Osteocyte (in vitro differentiated cells): ENCODE measurements around the gene RPL32. TPM values are rescaled to one million over a fixed set of nuclear protein-coding genes. Genes with fewer than 3 reads are reported as not detected.

Experiments
- DNase-seq: peaks from one replicate; pipeline ENCODE4 v3.0.0; 2021; ENCODE audit warnings: mixed read lengths; ENCODE audit not compliant: unreplicated experiment; ENCODE audit errors: extremely low spot score
- H3K27ac Mint-ChIP-seq: one replicate; pipeline ENCODE4 v1.8.0; 2021; ENCODE audit warnings: mild to moderate bottlenecking, mixed read lengths; ENCODE audit not compliant: unreplicated experiment
- H3K27me3 Mint-ChIP-seq: one replicate; pipeline ENCODE4 v1.8.0; 2021; ENCODE audit warnings: mixed read lengths; ENCODE audit not compliant: unreplicated experiment
- H3K36me3 Mint-ChIP-seq: one replicate; pipeline ENCODE4 v1.8.0; 2021; ENCODE audit warnings: mixed read lengths; ENCODE audit not compliant: unreplicated experiment
- H3K4me1 Mint-ChIP-seq: one replicate; pipeline ENCODE4 v1.8.0; 2021; ENCODE audit warnings: mixed read lengths; ENCODE audit not compliant: unreplicated experiment
- H3K4me3 Mint-ChIP-seq: one replicate; pipeline ENCODE4 v1.8.0; 2021; ENCODE audit warnings: mild to moderate bottlenecking, moderate library complexity, mixed read lengths; ENCODE audit not compliant: unreplicated experiment
- H3K9me3 Mint-ChIP-seq: one replicate; pipeline ENCODE4 v1.8.0; 2021; ENCODE audit warnings: mixed read lengths; ENCODE audit not compliant: unreplicated experiment
- CTCF ChIP-seq: fragments of 200-600 bp; sonication (generic); IDR thresholded peaks from 2 replicates; pipeline ENCODE4 v1.5.0; 2021; ENCODE audit warnings: antibody characterized with exemption, mild to moderate bottlenecking, moderate library complexity
- total RNA-seq: library from RNA; stranded (reverse); gene quantifications from 2 replicates; pipeline ENCODE4 v1.2.1, GENCODE V29; 2021

RPL32 gene
- total RNA-seq, 1 donor from 2014 or later = 1,247 TPM

GRCh38 chr3:12816521-12817342, 24.6 kb downstream of the RPL32 start:
- Mint-ChIP-seq H3K27ac (no peak overlapping the region), H3K9me3 (no peaks in the 10 kb centered on the region), H3K4me3 (no peak overlapping the region), H3K27me3 (no peaks in the 10 kb centered on the region), H3K36me3 (peaks cover 8% of the 10 kb centered on the region), H3K4me1 (no peaks in the 10 kb centered on the region)
- no peak for DNase-seq
- TF ChIP-seq CTCF = no peak

DNA sequence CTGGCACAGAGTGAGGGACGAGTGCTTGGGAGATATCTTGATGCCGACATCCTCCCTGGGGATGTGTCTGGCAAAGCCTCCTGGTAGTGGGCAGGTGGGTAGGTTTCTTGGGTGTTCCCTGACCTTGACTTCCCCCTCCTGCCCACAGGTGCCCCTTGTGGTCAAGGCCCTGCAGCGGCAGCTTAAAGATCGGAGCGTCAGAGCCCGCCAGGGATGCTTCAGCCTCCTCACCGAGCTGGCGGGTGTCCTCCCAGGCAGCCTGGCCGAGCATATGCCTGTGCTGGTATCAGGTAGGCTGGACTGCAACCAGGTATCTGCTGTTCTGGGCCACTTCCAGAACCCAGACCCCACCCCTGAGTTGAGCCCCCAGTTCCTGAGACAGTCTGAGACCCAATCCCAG, 25.6 kb downstream of the RPL32 start:
- Mint-ChIP-seq H3K4me3 (no peak overlapping the region), H3K36me3 (peaks cover 8% of the 10 kb centered on the region), H3K27ac (no peak overlapping the region), H3K27me3 (no peaks in the 10 kb centered on the region), H3K4me1 (peaks cover 6% of the 10 kb centered on the region), H3K9me3 (no peaks in the 10 kb centered on the region)
- TF ChIP-seq CTCF = no peak
- no peak for DNase-seq

DNA sequence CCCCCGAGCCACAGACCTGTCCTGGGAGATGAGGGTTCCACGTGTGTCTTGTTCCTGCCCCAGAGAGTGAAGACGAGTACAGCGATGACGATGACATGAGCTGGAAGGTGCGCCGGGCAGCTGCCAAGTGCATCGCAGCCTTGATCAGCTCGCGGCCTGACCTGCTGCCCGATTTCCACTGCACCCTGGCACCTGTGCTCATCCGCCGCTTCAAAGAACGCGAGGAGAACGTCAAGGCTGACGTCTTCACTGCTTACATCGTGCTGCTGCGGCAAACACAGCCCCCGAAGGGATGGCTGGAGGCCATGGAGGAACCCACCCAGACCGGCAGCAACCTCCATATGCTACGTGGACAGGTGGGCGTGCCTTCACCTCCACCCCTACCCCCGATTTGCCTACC, 26.3 kb downstream of the RPL32 start:
- no peaks in the 10 kb centered on the region for H3K9me3 Mint-ChIP-seq
- H3K27ac Mint-ChIP-seq = no peak overlapping the region
- H3K27me3 Mint-ChIP-seq = no peaks in the 10 kb centered on the region
- TF ChIP-seq CTCF = no peak
- no peak for DNase-seq
- H3K4me3 Mint-ChIP-seq = no peak overlapping the region
- peaks cover 10% of the 10 kb centered on the region for H3K4me1 Mint-ChIP-seq
- peaks cover 8% of the 10 kb centered on the region for H3K36me3 Mint-ChIP-seq

DNA sequence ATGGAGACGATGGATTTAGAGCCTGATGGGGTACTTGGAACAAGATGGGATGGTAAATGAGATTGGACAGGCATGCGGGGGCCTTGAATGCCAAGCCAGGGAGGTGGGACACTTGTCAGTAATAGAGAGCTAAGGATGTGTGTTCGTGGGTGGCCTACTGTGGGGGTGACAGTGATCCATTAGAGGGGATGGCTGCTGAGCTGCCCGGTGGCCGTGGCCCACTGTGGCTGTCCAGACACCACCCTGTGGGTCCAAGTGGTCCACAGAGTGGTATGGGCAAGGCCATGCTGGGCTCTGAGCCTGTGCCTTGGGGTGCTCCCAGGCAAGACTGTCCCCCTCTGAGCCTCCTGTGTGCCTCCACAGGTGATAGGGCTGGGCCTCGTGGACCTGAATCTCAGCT, 27.4 kb downstream of the RPL32 start:
- H3K27ac Mint-ChIP-seq = no peak overlapping the region
- peaks cover 8% of the 10 kb centered on the region for H3K36me3 Mint-ChIP-seq
- H3K4me3 Mint-ChIP-seq = no peak overlapping the region
- peaks cover 14% of the 10 kb centered on the region for H3K4me1 Mint-ChIP-seq
- DNase-seq = no peak
- no peaks in the 10 kb centered on the region for H3K9me3 Mint-ChIP-seq
- TF ChIP-seq CTCF = no peak
- no peaks in the 10 kb centered on the region for H3K27me3 Mint-ChIP-seq

- H3K36me3 Mint-ChIP-seq = peaks cover 8% of the 10 kb centered on the region
- H3K4me1 Mint-ChIP-seq = peaks cover 14% of the 10 kb centered on the region
- no peak overlapping the region for H3K27ac Mint-ChIP-seq
- no peaks in the 10 kb centered on the region for H3K27me3 Mint-ChIP-seq
- no peaks in the 10 kb centered on the region for H3K9me3 Mint-ChIP-seq
- no peak for TF ChIP-seq CTCF
- no peak for DNase-seq
- H3K4me3 Mint-ChIP-seq = no peak overlapping the region
Observed at GRCh38 chr3:12812812-12813211, 28.6 kb downstream of the RPL32 start.
